ENCODE measurements around the gene RUNX2. TPM values are rescaled to one million over a fixed set of nuclear protein-coding genes. Genes with fewer than 3 reads are reported as not detected.

Gene RUNX2
- total and polyA plus RNA-seq, 8 donors: 0.80 to 18.7 (median 2.7) TPM; not detected in 1

DNA sequence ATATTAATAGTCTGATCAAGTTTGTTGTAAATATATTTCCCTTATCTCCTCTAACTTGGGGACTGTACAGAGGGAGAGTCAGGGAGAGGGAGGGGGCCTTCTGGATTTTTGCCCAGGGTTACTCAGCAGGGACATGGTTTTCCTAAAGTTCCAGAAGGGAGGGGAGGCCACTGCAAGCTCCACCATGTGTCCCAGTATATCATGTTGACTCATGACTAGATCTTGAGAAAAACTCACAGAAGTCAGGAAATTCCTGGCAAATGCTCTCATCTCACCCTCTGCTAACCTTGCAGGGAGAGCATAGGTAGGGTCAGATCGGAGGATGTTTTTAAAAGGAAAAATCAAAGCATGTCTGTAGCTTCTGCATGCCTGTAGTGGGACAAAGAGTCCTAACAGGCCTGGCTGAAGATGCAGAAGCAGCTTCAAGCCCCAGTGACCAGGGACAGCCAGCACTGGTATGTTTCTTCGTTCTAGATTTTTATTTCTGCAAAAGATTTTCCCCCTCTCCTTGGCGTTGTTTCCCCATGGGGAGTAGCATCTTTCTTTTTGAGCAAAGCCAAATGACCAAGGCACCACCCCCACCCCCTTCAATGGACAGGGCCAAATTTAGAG lies 322.5 kb downstream of the RUNX2 start:
- H3K36me3 ChIP-seq: no peaks in the 10 kb centered on the region
- no peak for TF ChIP-seq POLR2A (IDR thresholded peaks at IDR 0.05)
- no peak for TF ChIP-seq EP300 (IDR thresholded peaks at IDR 0.05)
- TF ChIP-seq, protein P1, sequence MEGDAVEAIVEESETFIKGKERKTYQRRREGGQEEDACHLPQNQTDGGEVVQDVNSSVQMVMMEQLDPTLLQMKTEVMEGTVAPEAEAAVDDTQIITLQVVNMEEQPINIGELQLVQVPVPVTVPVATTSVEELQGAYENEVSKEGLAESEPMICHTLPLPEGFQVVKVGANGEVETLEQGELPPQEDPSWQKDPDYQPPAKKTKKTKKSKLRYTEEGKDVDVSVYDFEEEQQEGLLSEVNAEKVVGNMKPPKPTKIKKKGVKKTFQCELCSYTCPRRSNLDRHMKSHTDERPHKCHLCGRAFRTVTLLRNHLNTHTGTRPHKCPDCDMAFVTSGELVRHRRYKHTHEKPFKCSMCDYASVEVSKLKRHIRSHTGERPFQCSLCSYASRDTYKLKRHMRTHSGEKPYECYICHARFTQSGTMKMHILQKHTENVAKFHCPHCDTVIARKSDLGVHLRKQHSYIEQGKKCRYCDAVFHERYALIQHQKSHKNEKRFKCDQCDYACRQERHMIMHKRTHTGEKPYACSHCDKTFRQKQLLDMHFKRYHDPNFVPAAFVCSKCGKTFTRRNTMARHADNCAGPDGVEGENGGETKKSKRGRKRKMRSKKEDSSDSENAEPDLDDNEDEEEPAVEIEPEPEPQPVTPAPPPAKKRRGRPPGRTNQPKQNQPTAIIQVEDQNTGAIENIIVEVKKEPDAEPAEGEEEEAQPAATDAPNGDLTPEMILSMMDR (IDR thresholded peaks at IDR 0.05): no peak
- no peak for TF ChIP-seq POLR2AphosphoS5 (IDR thresholded peaks at IDR 0.05)
- no peaks in the 10 kb centered on the region for H3K9me3 ChIP-seq
- DNase-seq: no peak
- no peak overlapping the region for H3K4me3 ChIP-seq
- intact Hi-C loops (cut with DNase I; ENCODE audit: low total_unique reads): no loop called here
- 76 to 90% (median 87%) methylated on average over 3 of the region's 3 CpGs for WGBS, 5 donors
- H3K4me1 ChIP-seq: no peaks in the 10 kb centered on the region
- no peak overlapping the region for H3K27ac ChIP-seq
- no peaks in the 10 kb centered on the region for H3K27me3 ChIP-seq

DNA sequence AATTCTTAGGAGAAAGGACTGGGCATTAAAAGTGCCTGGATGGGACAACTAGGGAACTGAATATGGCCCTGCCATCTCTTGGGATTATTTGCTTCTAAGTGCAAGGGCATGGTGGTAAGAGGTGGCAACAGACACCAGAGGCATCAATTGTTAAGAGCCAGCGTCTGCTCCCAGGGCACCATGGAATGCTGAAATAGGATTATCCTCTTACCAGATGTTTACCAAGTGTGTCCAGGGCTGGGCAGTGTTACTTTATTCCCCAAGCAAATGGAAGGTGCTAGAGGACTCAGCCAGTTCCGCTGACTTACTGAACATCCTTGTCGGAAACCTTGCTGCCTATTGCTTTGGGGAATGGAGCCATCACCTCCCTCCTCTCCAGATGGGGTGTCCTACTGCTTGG lies 323.2 kb downstream of the RUNX2 start:
- Histone ChIP-seq H3K4me3 (no peak overlapping the region), H3K27ac (no peak overlapping the region), H3K36me3 (no peaks in the 10 kb centered on the region), H3K4me1 (no peaks in the 10 kb centered on the region), H3K27me3 (no peaks in the 10 kb centered on the region), H3K9me3 (no peaks in the 10 kb centered on the region)
- intact Hi-C loops (cut with DNase I; ENCODE audit: low total_unique reads): no loop called here
- TF ChIP-seq, protein P1 (IDR thresholded peaks at IDR 0.05): no peak
- TF ChIP-seq POLR2AphosphoS5 (IDR thresholded peaks at IDR 0.05) (no peak), EP300 (IDR thresholded peaks at IDR 0.05) (no peak), POLR2A (IDR thresholded peaks at IDR 0.05) (no peak)
- WGBS, 5 donors: 89 to 100% (median 94%) methylated on average over 3 of the region's 3 CpGs
- no peak for DNase-seq

DNA sequence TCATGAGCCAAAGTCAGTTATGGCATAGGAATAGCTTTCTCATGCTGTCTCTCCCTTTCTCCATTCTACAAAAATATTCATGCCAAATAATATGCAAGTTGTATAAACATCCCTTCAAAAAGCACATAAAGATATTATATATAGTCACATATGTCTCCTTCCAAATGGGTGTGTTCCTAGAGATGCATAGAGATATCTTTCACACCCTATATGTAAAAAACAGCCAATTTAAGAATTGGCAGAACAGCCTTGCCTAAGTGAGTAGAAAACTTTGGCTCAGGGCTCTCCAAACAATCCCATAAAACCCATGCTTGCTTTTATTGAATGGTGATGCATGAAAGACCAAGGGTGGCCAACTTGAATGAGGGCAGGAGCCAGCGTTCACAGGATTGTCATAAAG lies 324.3 kb downstream of the RUNX2 start:
- no peaks in the 10 kb centered on the region for H3K4me1 ChIP-seq
- H3K36me3 ChIP-seq: no peaks in the 10 kb centered on the region
- no peak overlapping the region for H3K4me3 ChIP-seq
- H3K27me3 ChIP-seq: no peaks in the 10 kb centered on the region
- intact Hi-C loops (cut with DNase I; ENCODE audit: low total_unique reads): no loop called here
- DNase-seq: no peak
- 91 to 100% (median 97%) methylated on average over 1 of the region's 1 CpG for WGBS, 5 donors
- TF ChIP-seq POLR2AphosphoS5 (IDR thresholded peaks at IDR 0.05): no peak
- no peak for TF ChIP-seq EP300 (IDR thresholded peaks at IDR 0.05)
- TF ChIP-seq, protein P1 (IDR thresholded peaks at IDR 0.05): no peak
- TF ChIP-seq POLR2A (IDR thresholded peaks at IDR 0.05): no peak
- H3K27ac ChIP-seq: no peak overlapping the region
- no peaks in the 10 kb centered on the region for H3K9me3 ChIP-seq

DNA sequence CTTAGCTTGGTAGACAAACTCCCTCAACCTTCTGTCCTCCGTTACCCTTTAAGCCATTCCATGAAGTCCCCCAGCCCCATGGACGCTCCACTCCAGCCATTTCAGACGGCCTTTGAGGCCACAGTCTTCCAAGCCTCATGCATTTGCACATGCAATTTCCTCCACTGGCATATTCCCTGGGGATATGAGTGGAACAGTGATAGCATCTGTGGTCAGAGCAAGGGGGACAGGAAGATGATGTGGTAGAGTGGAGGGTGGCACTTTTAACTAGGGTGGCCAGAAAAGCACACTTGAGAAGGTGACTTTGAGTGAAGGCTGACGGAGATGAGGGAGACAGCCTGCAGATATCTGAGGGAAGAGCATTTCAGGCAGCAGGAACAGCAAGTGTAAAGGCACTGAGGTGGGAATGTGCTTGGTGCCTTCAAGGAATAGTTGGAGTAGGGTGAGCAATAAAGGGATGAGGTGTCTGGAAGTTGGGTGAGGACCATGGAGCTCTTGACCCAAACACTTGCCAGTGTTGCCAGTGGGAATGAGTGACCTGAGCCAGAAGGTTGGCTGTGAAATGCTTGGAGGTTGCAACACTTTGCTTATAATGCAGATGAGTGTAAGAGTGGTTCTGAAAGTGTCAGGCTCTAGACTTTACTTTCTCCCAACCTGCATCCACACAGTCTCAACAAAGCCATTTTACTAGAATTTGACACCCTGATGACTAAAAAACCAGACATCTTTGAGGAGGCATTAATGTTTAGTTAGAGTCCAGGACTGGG lies 325.2 kb downstream of the RUNX2 start:
- H3K9me3 ChIP-seq: no peaks in the 10 kb centered on the region
- H3K4me3 ChIP-seq: no peak overlapping the region
- no peaks in the 10 kb centered on the region for H3K27me3 ChIP-seq
- WGBS, 5 donors: 92 to 97% (median 93%) methylated on average over 4 of the region's 4 CpGs
- intact Hi-C loops (cut with DNase I; ENCODE audit: low total_unique reads): no loop called here
- TF ChIP-seq, protein P1 (IDR thresholded peaks at IDR 0.05): no peak
- no peak for TF ChIP-seq POLR2AphosphoS5 (IDR thresholded peaks at IDR 0.05)
- no peak for TF ChIP-seq POLR2A (IDR thresholded peaks at IDR 0.05)
- TF ChIP-seq EP300 (IDR thresholded peaks at IDR 0.05): no peak
- no peaks in the 10 kb centered on the region for H3K4me1 ChIP-seq
- no peaks in the 10 kb centered on the region for H3K36me3 ChIP-seq
- H3K27ac ChIP-seq: no peak overlapping the region
- no peak for DNase-seq

Data from stomach (tissue), 9 donors.